Measurements from ENCODE around the gene MARK3.
A peak's percentile ranks its signal among the peaks of the same experiment; 100 is the strongest.
"Not testable (repeated sequence)": the region's sequence is repeated elsewhere in the genome, so short reads cannot be mapped to it uniquely, and the experiment has no call there.

Gene MARK3

GRCh38 chr14:103504991-103505565, 119.9 kb downstream of the MARK3 start:
- Histone ChIP-seq H3K4me3 (ENCODE audit: low read length) (no peak overlapping the region), H3K4me1 (ENCODE audit: control insufficient read depth, insufficient read depth, low read length) (peaks cover 5% of the 10 kb centered on the region), H3K9ac (ENCODE audit: low read length) (no peak overlapping the region), H3K9me3 (ENCODE audit: control insufficient read depth, low read length) (no peaks in the 10 kb centered on the region), H3K27me3 (ENCODE audit: control insufficient read depth, insufficient read depth, low read length) (no peaks in the 10 kb centered on the region), H3K36me3 (ENCODE audit: control insufficient read depth, insufficient read depth, low read length) (peaks cover 13% of the 10 kb centered on the region)

GRCh38 chr14:103507751-103508150, 122.5 kb downstream of the MARK3 start:
- Histone ChIP-seq H3K4me3 (ENCODE audit: low read length) (no peak overlapping the region), H3K9me3 (ENCODE audit: control insufficient read depth, low read length) (no peaks in the 10 kb centered on the region), H3K4me1 (ENCODE audit: control insufficient read depth, insufficient read depth, low read length) (peaks cover 6% of the 10 kb centered on the region), H3K27me3 (ENCODE audit: control insufficient read depth, insufficient read depth, low read length) (no peaks in the 10 kb centered on the region), H3K9ac (ENCODE audit: low read length) (no peak overlapping the region), H3K36me3 (ENCODE audit: control insufficient read depth, insufficient read depth, low read length) (peaks cover 13% of the 10 kb centered on the region)

DNA sequence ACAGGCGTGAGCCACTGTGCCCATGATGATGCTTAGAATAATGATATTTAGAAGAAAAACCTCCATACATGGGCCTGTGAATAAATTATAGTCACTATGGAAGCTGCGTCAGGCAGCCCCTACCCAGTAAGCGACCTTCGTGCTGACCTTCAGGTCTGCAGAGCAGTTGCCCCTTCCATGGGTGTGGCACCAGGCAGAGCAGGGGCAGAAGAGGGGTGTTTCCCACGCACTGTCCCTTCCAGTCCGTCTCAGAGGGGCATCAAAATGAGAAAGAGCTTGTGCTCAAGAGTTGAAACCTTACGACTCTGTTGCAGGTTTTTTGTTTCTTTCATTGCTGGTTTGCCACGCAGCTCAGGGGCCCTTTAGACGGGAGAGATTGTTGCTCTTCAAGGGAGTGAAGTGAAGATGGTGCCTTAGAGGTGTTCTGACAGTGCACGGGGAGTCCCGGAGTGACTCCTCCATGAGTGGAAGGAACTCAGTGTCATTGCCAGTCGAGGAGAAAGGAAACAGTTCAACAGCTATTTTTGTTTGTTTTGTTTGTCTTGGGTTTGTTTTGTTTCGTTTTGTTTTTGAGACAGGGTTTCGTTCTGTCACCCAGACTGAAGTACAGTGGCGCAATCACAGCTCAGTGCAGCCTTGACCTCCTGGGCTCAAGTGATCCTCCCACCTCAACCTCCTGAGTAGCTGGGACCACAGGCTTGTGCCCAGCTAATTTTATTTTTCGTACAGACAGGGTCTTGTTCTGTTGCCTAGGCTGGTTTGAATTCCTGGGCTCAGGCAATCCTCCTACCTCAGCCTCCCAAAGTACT, 123.5 kb downstream of the MARK3 start:
- Histone ChIP-seq H3K36me3 (ENCODE audit: control insufficient read depth, insufficient read depth, low read length) (peaks cover 12% of the 10 kb centered on the region), H3K4me1 (ENCODE audit: control insufficient read depth, insufficient read depth, low read length) (peaks cover 16% of the 10 kb centered on the region), H3K9ac (ENCODE audit: low read length) (no peak overlapping the region), H3K9me3 (ENCODE audit: control insufficient read depth, low read length) (no peaks in the 10 kb centered on the region), H3K27me3 (ENCODE audit: control insufficient read depth, insufficient read depth, low read length) (no peaks in the 10 kb centered on the region), H3K4me3 (ENCODE audit: low read length) (no peak overlapping the region)

DNA sequence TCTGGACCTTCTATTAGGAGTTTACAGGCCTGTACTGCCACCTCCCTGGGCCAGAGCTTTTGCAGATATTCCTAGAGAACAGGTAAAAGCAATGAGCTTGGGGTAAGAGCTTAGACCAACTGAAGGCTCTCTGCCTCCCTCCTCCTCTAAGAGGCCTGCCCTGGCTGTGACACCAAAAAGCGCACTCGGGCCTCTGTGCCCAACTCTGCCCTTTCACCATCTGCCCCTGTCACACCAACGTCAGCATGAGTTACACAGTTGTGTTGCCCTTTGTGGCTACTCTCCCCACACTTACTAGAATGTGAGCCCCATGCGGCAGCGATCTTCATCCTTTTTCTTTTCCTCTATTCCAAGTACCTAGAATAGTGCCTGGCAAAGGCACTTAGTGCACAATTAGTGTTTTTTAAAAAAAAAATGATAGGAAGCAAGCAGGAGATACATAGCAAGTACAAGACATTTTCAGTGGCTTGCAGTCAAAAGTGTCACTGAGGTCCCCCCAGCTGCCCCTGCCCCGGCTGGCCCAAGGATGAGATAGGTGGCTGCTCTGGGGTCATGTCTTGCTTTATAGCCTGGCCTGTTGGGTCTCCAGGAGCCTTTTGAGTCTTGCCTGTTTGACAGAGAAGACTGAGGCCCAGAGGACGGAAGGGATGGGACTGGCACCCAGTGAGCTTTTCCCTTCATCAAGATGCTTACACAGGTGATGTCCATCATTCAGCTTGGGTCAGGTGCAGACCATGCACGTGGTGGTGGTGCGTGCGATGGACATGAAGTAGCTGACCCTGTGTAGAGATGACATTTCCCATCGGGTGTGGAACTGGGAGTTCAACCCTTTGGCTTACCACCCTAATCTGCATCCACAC, 124.9 kb downstream of the MARK3 start:
- Histone ChIP-seq H3K4me3 (ENCODE audit: low read length) (no peak overlapping the region), H3K9ac (ENCODE audit: low read length) (no peak overlapping the region), H3K9me3 (ENCODE audit: control insufficient read depth, low read length) (no peaks in the 10 kb centered on the region), H3K36me3 (ENCODE audit: control insufficient read depth, insufficient read depth, low read length) (peaks cover 4% of the 10 kb centered on the region), H3K4me1 (ENCODE audit: control insufficient read depth, insufficient read depth, low read length) (peaks cover 19% of the 10 kb centered on the region), H3K27me3 (ENCODE audit: control insufficient read depth, insufficient read depth, low read length) (no peaks in the 10 kb centered on the region)

- Histone ChIP-seq H3K4me3 (ENCODE audit: low read length) (no peak overlapping the region), H3K4me1 (ENCODE audit: control insufficient read depth, insufficient read depth, low read length) (peaks cover 19% of the 10 kb centered on the region), H3K27me3 (ENCODE audit: control insufficient read depth, insufficient read depth, low read length) (no peaks in the 10 kb centered on the region), H3K36me3 (ENCODE audit: control insufficient read depth, insufficient read depth, low read length) (no peaks in the 10 kb centered on the region), H3K9me3 (ENCODE audit: control insufficient read depth, low read length) (no peaks in the 10 kb centered on the region), H3K9ac (ENCODE audit: low read length) (no peak overlapping the region)
These were observed 125.8 kb downstream of the MARK3 start for GRCh38 chr14:103510724-103511693.

GRCh38 chr14:103512180-103512579, 127.0 kb downstream of the MARK3 start:
- Histone ChIP-seq H3K9ac (ENCODE audit: low read length) (peak overlapping the region; percentile 33), H3K4me1 (ENCODE audit: control insufficient read depth, insufficient read depth, low read length) (peaks cover 19% of the 10 kb centered on the region)
- not testable (repeated sequence) for H3K27me3 ChIP-seq (ENCODE audit: control insufficient read depth, insufficient read depth, low read length); H3K36me3 ChIP-seq (ENCODE audit: control insufficient read depth, insufficient read depth, low read length); H3K4me3 ChIP-seq (ENCODE audit: low read length); H3K9me3 ChIP-seq (ENCODE audit: control insufficient read depth, low read length)

DNA sequence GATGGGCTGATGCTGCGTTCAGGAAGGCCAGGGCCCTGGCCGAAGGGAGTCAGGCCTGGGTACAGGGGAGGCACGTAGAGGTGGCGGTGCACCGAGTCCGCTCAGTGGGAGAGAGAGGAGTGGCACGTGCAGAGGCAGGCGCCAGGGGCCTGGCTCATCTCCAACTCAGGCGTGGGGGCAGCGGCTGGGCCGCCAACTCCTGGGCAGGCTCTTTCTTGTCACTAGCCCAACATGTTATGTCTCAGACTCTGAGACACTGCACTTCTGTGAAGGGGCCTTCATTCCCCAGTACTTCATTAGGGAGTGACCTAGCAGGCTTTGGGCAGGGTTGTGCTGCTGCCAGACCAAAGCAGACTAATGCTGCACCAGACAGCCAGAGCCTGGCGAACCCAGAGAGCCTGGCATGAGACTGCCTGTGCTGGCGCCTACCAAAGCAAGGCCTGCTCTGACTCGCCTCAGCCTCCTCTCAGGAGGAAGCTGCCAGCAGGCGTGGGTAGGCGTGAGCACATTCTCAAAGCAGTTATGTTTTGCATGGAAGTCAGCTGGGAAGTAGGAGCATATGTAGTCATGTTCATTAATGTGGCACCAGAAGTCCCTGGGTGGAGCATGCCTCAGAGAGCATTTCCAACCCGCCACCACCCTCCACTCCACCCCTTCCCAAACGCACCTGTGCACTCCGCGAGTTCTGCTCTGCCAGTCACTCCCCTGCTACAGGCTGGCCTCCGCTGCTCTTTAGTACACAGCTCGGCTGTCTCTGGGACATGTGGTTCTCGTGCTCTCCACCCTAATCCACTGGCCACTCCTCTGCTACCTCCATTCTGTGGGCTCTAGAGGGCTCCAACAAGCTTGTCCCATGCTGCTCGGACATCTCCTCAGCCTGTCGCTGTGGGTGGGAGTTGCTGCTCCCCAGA, 127.7 kb downstream of the MARK3 start:
- no peaks in the 10 kb centered on the region for H3K27me3 ChIP-seq (ENCODE audit: control insufficient read depth, insufficient read depth, low read length)
- no peaks in the 10 kb centered on the region for H3K9me3 ChIP-seq (ENCODE audit: control insufficient read depth, low read length)
- peak overlapping the region; percentile 33 for H3K9ac ChIP-seq (ENCODE audit: low read length)
- peaks cover 22% of the 10 kb centered on the region for H3K4me1 ChIP-seq (ENCODE audit: control insufficient read depth, insufficient read depth, low read length)
- no peak overlapping the region for H3K4me3 ChIP-seq (ENCODE audit: low read length)
- no peaks in the 10 kb centered on the region for H3K36me3 ChIP-seq (ENCODE audit: control insufficient read depth, insufficient read depth, low read length)

DNA sequence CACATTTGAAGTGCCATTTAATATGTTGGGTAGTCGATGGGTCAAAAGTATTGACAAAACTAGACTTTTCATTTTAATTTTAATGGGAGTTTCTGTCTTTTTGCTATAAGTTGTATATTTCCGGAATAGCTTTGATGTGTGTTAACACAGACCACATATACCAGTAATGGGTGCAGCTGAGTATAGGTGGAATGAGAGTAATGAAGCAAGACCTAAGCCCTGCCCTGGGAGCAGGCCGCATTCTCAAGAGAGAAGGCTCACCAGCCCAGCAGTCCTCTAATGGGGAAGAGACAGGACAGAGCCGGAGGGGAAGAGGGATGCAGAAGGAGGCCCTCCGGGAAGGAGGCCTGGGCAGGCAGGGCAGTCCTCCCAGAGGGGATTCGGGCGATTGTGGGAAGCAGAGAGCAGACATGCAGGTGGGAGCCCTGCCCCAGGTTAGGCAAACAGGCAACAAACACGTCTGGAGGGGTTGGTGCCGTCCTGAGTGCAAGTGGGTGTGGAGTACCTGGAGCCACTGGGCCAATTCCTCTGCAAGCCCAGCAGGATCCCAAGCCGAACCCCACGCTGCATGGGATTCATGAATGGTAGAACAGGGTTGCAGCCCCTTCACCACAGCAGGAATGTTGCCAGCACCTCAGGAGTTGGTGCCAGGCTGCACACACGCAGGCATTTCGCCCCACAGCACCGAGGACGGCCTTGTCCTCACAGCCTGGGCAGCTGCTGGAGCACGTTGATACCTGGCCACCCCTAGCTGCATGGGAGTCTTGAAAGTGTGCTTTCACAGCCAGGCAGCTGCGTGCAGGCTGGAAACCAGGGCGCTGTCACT, 129.6 kb downstream of the MARK3 start:
- no peak overlapping the region for H3K9ac ChIP-seq (ENCODE audit: low read length)
- no peaks in the 10 kb centered on the region for H3K36me3 ChIP-seq (ENCODE audit: control insufficient read depth, insufficient read depth, low read length)
- no peaks in the 10 kb centered on the region for H3K9me3 ChIP-seq (ENCODE audit: control insufficient read depth, low read length)
- H3K4me1 ChIP-seq (ENCODE audit: control insufficient read depth, insufficient read depth, low read length) = peaks cover 40% of the 10 kb centered on the region
- no peaks in the 10 kb centered on the region for H3K27me3 ChIP-seq (ENCODE audit: control insufficient read depth, insufficient read depth, low read length)
- H3K4me3 ChIP-seq (ENCODE audit: low read length) = no peak overlapping the region

GRCh38 chr14:103516426-103517173, 131.4 kb downstream of the MARK3 start:
- peaks cover 50% of the 10 kb centered on the region for H3K4me1 ChIP-seq (ENCODE audit: control insufficient read depth, insufficient read depth, low read length)
- H3K9me3 ChIP-seq (ENCODE audit: control insufficient read depth, low read length) = no peaks in the 10 kb centered on the region
- H3K36me3 ChIP-seq (ENCODE audit: control insufficient read depth, insufficient read depth, low read length) = no peaks in the 10 kb centered on the region
- no peak overlapping the region for H3K4me3 ChIP-seq (ENCODE audit: low read length)
- H3K9ac ChIP-seq (ENCODE audit: low read length) = no peak overlapping the region
- no peaks in the 10 kb centered on the region for H3K27me3 ChIP-seq (ENCODE audit: control insufficient read depth, insufficient read depth, low read length)

GRCh38 chr14:103517174-103517566, 132.0 kb downstream of the MARK3 start:
- peaks cover 2% of the 10 kb centered on the region for H3K27me3 ChIP-seq (ENCODE audit: control insufficient read depth, insufficient read depth, low read length)
- no peak overlapping the region for H3K4me3 ChIP-seq (ENCODE audit: low read length)
- H3K9me3 ChIP-seq (ENCODE audit: control insufficient read depth, low read length) = no peaks in the 10 kb centered on the region
- no peaks in the 10 kb centered on the region for H3K36me3 ChIP-seq (ENCODE audit: control insufficient read depth, insufficient read depth, low read length)
- no peak overlapping the region for H3K9ac ChIP-seq (ENCODE audit: low read length)
- H3K4me1 ChIP-seq (ENCODE audit: control insufficient read depth, insufficient read depth, low read length) = peaks cover 53% of the 10 kb centered on the region
